ENCODE data around the gene RBFOX2. TPM values are rescaled to one million over a fixed set of nuclear protein-coding genes. Genes with fewer than 3 reads are reported as not detected.

The RBFOX2 gene
- total and polyA plus RNA-seq, 2 experiments from 2014 or later = 88.8 to 131 TPM

DNA sequence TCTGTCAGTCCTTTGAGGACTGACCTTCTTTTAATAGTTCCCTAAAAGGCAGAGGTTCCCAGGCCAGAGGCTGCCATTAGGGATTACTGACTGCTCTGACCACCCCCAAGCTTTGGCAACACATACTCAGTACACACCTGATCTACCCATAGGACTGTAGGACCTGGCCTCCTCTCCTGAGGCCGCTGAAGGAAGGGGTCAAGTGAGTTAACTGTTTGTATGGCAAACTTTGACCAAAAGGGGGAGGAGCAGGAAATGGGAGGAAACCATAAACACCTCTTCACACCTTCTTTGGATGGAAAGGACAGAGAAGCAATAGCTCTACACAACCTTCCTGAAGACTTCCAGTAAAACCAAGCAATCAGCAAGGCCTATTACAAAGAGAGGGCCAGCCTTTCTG lies 207.0 kb downstream of the RBFOX2 start:
- no peak overlapping the region for H2AFZ ChIP-seq
- H3K27ac Mint-ChIP-seq = no peak overlapping the region
- DNase-seq (ENCODE audit: low spot score) = peak; percentile 48
- H3K9me2 ChIP-seq (ENCODE audit: insufficient read depth) = no peaks in the 10 kb centered on the region
- H4K20me1 ChIP-seq (replicated peaks; ENCODE audit: insufficient read depth) = peaks cover 23% of the 10 kb centered on the region; the same call in 1 of the 2 replicates
- peaks cover 8% of the 10 kb centered on the region; the same call in 1 of the 3 replicates for H3K36me3 Mint-ChIP-seq (ENCODE audit: low read depth)
- H3K4me1 ChIP-seq (ENCODE audit: insufficient read depth) = peaks cover 17% of the 10 kb centered on the region
- no peak for TF ChIP-seq ZNF331 (CRISPR knock-in tag; IDR thresholded peaks at IDR 0.05; ENCODE audit: low read depth)
- TF ChIP-seq EZH2 (IDR thresholded peaks at IDR 0.05; ENCODE audit: low read depth, unreplicated experiment) = no peak
- no peak for TF ChIP-seq POLR2AphosphoS5 (IDR thresholded peaks at IDR 0.05; ENCODE audit: low read depth)
- TF ChIP-seq, protein P1, sequence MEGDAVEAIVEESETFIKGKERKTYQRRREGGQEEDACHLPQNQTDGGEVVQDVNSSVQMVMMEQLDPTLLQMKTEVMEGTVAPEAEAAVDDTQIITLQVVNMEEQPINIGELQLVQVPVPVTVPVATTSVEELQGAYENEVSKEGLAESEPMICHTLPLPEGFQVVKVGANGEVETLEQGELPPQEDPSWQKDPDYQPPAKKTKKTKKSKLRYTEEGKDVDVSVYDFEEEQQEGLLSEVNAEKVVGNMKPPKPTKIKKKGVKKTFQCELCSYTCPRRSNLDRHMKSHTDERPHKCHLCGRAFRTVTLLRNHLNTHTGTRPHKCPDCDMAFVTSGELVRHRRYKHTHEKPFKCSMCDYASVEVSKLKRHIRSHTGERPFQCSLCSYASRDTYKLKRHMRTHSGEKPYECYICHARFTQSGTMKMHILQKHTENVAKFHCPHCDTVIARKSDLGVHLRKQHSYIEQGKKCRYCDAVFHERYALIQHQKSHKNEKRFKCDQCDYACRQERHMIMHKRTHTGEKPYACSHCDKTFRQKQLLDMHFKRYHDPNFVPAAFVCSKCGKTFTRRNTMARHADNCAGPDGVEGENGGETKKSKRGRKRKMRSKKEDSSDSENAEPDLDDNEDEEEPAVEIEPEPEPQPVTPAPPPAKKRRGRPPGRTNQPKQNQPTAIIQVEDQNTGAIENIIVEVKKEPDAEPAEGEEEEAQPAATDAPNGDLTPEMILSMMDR (conservative IDR thresholded peaks at IDR 0.05; ENCODE audit: low read depth in 2 of 2) = 0 out of 4 replicates have a peak, but pooled peaks of 1 of the 2 experiments have one; percentile 2
- H3K27ac ChIP-seq (ENCODE audit: low read depth) = no peak overlapping the region
- H3K27me3 ChIP-seq (ENCODE audit: insufficient read depth) = no peaks in the 10 kb centered on the region
- H3K36me3 ChIP-seq (ENCODE audit: insufficient read depth) = no peaks in the 10 kb centered on the region
- H3K4me3 ChIP-seq = no peak overlapping the region
- no peaks in the 10 kb centered on the region for H3F3A ChIP-seq (replicated peaks; ENCODE audit: low read depth)
- peaks cover 3% of the 10 kb centered on the region for H3K27me3 Mint-ChIP-seq (ENCODE audit: insufficient read depth, low read depth, poor library complexity)
- H3K79me2 ChIP-seq (replicated peaks; ENCODE audit: insufficient read depth) = peaks cover 94% of the 10 kb centered on the region
- no peak overlapping the region for H3K4me3 Mint-ChIP-seq
- ATAC-seq = peak; percentile 70
- peaks cover 22% of the 10 kb centered on the region for H3K4me1 Mint-ChIP-seq
- H3K9me3 Mint-ChIP-seq = no peaks in the 10 kb centered on the region
- no peak overlapping the region for H3K4me2 ChIP-seq

DNA sequence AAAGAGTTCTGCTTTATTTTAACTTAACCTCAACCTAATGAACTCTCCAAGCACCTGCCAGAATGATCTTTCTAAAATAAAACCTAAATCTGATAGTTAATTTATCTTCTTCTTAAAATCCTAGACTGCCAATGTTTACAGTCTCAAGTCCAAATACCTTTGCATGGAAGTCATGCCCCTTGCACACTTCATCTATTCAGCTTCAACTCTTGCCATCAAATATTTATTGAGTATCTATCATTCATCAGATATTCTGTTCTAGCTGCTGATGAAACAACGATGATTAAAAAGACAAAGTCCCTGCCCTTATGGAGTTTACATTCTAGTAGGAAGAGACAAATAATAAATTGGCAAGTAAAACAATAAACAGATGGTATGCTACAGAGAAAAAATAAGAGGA lies 209.2 kb downstream of the RBFOX2 start:
- Mint-ChIP-seq H3K27me3 (ENCODE audit: insufficient read depth, low read depth, poor library complexity) (peaks cover 3% of the 10 kb centered on the region), H3K4me3 (no peak overlapping the region), H3K27ac (no peak overlapping the region), H3K36me3 (ENCODE audit: low read depth) (peaks cover 7% of the 10 kb centered on the region; the same call in 1 of the 3 replicates), H3K9me3 (no peaks in the 10 kb centered on the region), H3K4me1 (peaks cover 19% of the 10 kb centered on the region)
- H3K27ac ChIP-seq (ENCODE audit: low read depth) = no peak overlapping the region
- peaks cover 87% of the 10 kb centered on the region for H3K79me2 ChIP-seq (replicated peaks; ENCODE audit: insufficient read depth)
- ATAC-seq (no peak), DNase-seq (ENCODE audit: low spot score) (no peak)
- TF ChIP-seq ZNF331 (CRISPR knock-in tag; IDR thresholded peaks at IDR 0.05; ENCODE audit: low read depth) = no peak
- TF ChIP-seq JUNB (IDR thresholded peaks at IDR 0.05; ENCODE audit: unreplicated experiment) = no peak
- H3K4me3 ChIP-seq = no peak overlapping the region
- no peaks in the 10 kb centered on the region for H3F3A ChIP-seq (replicated peaks; ENCODE audit: low read depth)
- peaks cover 12% of the 10 kb centered on the region for H3K4me1 ChIP-seq (ENCODE audit: insufficient read depth)
- no peaks in the 10 kb centered on the region for H3K27me3 ChIP-seq (ENCODE audit: insufficient read depth)
- H3K4me2 ChIP-seq = no peak overlapping the region
- no peaks in the 10 kb centered on the region for H3K36me3 ChIP-seq (ENCODE audit: insufficient read depth)
- no peaks in the 10 kb centered on the region for H3K9me2 ChIP-seq (ENCODE audit: insufficient read depth)
- peaks cover 29% of the 10 kb centered on the region; the same call in 1 of the 2 replicates for H4K20me1 ChIP-seq (replicated peaks; ENCODE audit: insufficient read depth)
- no peak overlapping the region for H2AFZ ChIP-seq

DNA sequence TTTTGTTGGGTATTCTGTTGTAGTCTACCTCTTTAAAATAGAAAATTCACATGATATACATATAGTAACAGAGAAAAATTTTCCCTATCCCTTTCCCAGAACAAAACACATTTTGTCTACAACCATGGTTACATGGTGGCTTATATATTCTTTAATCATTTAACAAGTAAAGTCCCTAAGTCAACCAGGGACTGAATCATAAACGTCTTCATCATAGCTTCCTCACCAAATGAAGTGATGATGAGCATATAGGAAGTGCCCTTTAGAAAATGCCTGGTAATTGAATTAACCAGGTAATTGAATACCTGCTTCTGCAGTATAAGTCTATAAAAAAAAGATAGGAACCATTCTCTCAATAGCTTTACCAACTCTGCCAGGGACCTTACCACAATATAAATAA lies 209.7 kb downstream of the RBFOX2 start:
- Histone ChIP-seq H3K79me2 (replicated peaks; ENCODE audit: insufficient read depth) (peaks cover 87% of the 10 kb centered on the region), H3K4me2 (no peak overlapping the region), H3K9me2 (ENCODE audit: insufficient read depth) (no peaks in the 10 kb centered on the region), H3K27ac (ENCODE audit: low read depth) (no peak overlapping the region), H4K20me1 (replicated peaks; ENCODE audit: insufficient read depth) (peaks cover 29% of the 10 kb centered on the region; the same call in 1 of the 2 replicates), H3F3A (replicated peaks; ENCODE audit: low read depth) (no peaks in the 10 kb centered on the region), H3K27me3 (ENCODE audit: insufficient read depth) (no peaks in the 10 kb centered on the region), H3K4me1 (ENCODE audit: insufficient read depth) (peaks cover 12% of the 10 kb centered on the region), H3K4me3 (no peak overlapping the region), H3K36me3 (ENCODE audit: insufficient read depth) (no peaks in the 10 kb centered on the region), H2AFZ (no peak overlapping the region)
- Mint-ChIP-seq H3K4me3 (no peak overlapping the region), H3K27me3 (ENCODE audit: insufficient read depth, low read depth, poor library complexity) (peaks cover 3% of the 10 kb centered on the region), H3K9me3 (no peaks in the 10 kb centered on the region), H3K27ac (no peak overlapping the region), H3K36me3 (ENCODE audit: low read depth) (peaks cover 2% of the 10 kb centered on the region; the same call in 1 of the 3 replicates), H3K4me1 (peaks cover 19% of the 10 kb centered on the region)
- DNase-seq (ENCODE audit: low spot score) (no peak), ATAC-seq (no peak)
- TF ChIP-seq, protein P2, sequence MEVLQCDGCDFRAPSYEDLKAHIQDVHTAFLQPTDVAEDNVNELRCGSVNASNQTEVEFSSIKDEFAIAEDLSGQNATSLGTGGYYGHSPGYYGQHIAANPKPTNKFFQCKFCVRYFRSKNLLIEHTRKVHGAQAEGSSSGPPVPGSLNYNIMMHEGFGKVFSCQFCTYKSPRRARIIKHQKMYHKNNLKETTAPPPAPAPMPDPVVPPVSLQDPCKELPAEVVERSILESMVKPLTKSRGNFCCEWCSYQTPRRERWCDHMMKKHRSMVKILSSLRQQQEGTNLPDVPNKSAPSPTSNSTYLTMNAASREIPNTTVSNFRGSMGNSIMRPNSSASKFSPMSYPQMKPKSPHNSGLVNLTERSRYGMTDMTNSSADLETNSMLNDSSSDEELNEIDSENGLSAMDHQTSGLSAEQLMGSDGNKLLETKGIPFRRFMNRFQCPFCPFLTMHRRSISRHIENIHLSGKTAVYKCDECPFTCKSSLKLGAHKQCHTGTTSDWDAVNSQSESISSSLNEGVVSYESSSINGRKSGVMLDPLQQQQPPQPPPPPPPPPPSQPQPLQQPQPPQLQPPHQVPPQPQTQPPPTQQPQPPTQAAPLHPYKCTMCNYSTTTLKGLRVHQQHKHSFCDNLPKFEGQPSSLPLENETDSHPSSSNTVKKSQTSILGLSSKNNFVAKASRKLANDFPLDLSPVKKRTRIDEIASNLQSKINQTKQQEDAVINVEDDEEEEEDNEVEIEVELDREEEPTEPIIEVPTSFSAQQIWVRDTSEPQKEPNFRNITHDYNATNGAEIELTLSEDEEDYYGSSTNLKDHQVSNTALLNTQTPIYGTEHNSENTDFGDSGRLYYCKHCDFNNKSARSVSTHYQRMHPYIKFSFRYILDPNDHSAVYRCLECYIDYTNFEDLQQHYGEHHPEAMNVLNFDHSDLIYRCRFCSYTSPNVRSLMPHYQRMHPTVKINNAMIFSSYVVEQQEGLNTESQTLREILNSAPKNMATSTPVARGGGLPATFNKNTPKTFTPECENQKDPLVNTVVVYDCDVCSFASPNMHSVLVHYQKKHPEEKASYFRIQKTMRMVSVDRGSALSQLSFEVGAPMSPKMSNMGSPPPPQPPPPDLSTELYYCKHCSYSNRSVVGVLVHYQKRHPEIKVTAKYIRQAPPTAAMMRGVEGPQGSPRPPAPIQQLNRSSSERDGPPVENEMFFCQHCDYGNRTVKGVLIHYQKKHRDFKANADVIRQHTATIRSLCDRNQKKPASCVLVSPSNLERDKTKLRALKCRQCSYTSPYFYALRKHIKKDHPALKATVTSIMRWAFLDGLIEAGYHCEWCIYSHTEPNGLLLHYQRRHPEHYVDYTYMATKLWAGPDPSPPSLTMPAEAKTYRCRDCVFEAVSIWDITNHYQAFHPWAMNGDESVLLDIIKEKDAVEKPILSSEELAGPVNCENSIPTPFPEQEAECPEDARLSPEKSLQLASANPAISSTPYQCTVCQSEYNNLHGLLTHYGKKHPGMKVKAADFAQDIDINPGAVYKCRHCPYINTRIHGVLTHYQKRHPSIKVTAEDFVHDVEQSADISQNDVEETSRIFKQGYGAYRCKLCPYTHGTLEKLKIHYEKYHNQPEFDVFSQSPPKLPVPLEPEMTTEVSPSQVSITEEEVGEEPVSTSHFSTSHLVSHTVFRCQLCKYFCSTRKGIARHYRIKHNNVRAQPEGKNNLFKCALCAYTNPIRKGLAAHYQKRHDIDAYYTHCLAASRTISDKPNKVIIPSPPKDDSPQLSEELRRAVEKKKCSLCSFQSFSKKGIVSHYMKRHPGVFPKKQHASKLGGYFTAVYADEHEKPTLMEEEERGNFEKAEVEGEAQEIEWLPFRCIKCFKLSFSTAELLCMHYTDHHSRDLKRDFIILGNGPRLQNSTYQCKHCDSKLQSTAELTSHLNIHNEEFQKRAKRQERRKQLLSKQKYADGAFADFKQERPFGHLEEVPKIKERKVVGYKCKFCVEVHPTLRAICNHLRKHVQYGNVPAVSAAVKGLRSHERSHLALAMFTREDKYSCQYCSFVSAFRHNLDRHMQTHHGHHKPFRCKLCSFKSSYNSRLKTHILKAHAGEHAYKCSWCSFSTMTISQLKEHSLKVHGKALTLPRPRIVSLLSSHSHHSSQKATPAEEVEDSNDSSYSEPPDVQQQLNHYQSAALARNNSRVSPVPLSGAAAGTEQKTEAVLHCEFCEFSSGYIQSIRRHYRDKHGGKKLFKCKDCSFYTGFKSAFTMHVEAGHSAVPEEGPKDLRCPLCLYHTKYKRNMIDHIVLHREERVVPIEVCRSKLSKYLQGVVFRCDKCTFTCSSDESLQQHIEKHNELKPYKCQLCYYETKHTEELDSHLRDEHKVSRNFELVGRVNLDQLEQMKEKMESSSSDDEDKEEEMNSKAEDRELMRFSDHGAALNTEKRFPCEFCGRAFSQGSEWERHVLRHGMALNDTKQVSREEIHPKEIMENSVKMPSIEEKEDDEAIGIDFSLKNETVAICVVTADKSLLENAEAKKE (CRISPR knock-in tag; IDR thresholded peaks at IDR 0.05) = no peak
- TF ChIP-seq, protein P3, sequence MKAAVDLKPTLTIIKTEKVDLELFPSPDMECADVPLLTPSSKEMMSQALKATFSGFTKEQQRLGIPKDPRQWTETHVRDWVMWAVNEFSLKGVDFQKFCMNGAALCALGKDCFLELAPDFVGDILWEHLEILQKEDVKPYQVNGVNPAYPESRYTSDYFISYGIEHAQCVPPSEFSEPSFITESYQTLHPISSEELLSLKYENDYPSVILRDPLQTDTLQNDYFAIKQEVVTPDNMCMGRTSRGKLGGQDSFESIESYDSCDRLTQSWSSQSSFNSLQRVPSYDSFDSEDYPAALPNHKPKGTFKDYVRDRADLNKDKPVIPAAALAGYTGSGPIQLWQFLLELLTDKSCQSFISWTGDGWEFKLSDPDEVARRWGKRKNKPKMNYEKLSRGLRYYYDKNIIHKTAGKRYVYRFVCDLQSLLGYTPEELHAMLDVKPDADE (IDR thresholded peaks at IDR 0.05) = no peak

Data from GM23338 (cell line).